ENCODE results near the gene C15orf40.

C15orf40 gene

GRCh38 chr15:82950746-82951370 lies 60.6 kb downstream of the C15orf40 start:
- H3K4me1 ChIP-seq (ENCODE audit: control insufficient read depth, insufficient read depth, low read depth, low read length) = peaks cover 10% of the 10 kb centered on the region
- no peak overlapping the region for H2BK12ac ChIP-seq (ENCODE audit: low read length in 2 of 2)
- no peak overlapping the region for H3K4me3 ChIP-seq (ENCODE audit: insufficient read depth in 1 of 2, low read depth in 1 of 2, low read length in 2 of 2)
- H3K9ac ChIP-seq (ENCODE audit: low read length) = no peak overlapping the region
- no peaks in the 10 kb centered on the region for H3K79me1 ChIP-seq (replicated peaks; ENCODE audit: low read length, poor library complexity, severe bottlenecking)
- H3K18ac ChIP-seq (ENCODE audit: low read depth in 1 of 2, low read length in 2 of 2) = no peak overlapping the region
- WGBS = 93% methylated on average over 5 of the region's 6 CpGs
- no peak overlapping the region for H2AK5ac ChIP-seq (ENCODE audit: low read length, severe bottlenecking)
- H2BK120ac ChIP-seq (ENCODE audit: low read depth, low read length) = no peak overlapping the region
- no peak overlapping the region for H4K91ac ChIP-seq (ENCODE audit: low read length)
- no peak for DNase-seq
- H3K9me3 ChIP-seq (ENCODE audit: control insufficient read depth, low read length) = no peaks in the 10 kb centered on the region
- no peak overlapping the region for H3K27ac ChIP-seq (ENCODE audit: low read length, poor library complexity, severe bottlenecking)
- peaks cover 33 to 39% of the 10 kb centered on the region in 2 experiments for H3K27me3 ChIP-seq (ENCODE audit: control insufficient read depth in 1 of 2, insufficient read depth in 1 of 2, low read length in 2 of 2)
- H3K4me2 ChIP-seq (ENCODE audit: low read length, poor library complexity, severe bottlenecking) = no peak overlapping the region
- H2AFZ ChIP-seq (ENCODE audit: low read depth, low read length) = no peak overlapping the region
- H2BK5ac ChIP-seq (ENCODE audit: low read depth, low read length, poor library complexity, severe bottlenecking) = no peak overlapping the region
- H3K23ac ChIP-seq (ENCODE audit: low read length in 2 of 2) = no peak overlapping the region
- H3K14ac ChIP-seq (ENCODE audit: low read length in 2 of 2) = no peak overlapping the region
- no peaks in the 10 kb centered on the region for H3K36me3 ChIP-seq (ENCODE audit: control insufficient read depth in 1 of 2, insufficient read depth in 2 of 2, low read depth in 1 of 2, low read length in 2 of 2)
- H4K8ac ChIP-seq (ENCODE audit: low read length) = no peak overlapping the region
- H2BK15ac ChIP-seq (ENCODE audit: low read depth, poor library complexity, severe bottlenecking) = no peak overlapping the region
- H3K4ac ChIP-seq (ENCODE audit: low read depth in 1 of 2, low read length in 2 of 2) = no peak overlapping the region

GRCh38 chr15:82950295-82950694 lies 61.1 kb downstream of the C15orf40 start:
- Histone ChIP-seq H2BK12ac (ENCODE audit: low read length in 2 of 2) (no peak overlapping the region), H3K79me1 (replicated peaks; ENCODE audit: low read length, poor library complexity, severe bottlenecking) (no peaks in the 10 kb centered on the region), H4K91ac (ENCODE audit: low read length) (no peak overlapping the region), H3K9ac (ENCODE audit: low read length) (no peak overlapping the region), H3K27ac (ENCODE audit: low read length, poor library complexity, severe bottlenecking) (no peak overlapping the region), H3K4me3 (ENCODE audit: insufficient read depth in 1 of 2, low read depth in 1 of 2, low read length in 2 of 2) (no peak overlapping the region), H3K36me3 (ENCODE audit: control insufficient read depth in 1 of 2, insufficient read depth in 2 of 2, low read depth in 1 of 2, low read length in 2 of 2) (no peaks in the 10 kb centered on the region), H3K14ac (ENCODE audit: low read length in 2 of 2) (no peak overlapping the region), H3K27me3 (ENCODE audit: control insufficient read depth in 1 of 2, insufficient read depth in 1 of 2, low read length in 2 of 2) (peaks cover 33 to 39% of the 10 kb centered on the region in 2 experiments), H2BK15ac (ENCODE audit: low read depth, poor library complexity, severe bottlenecking) (no peak overlapping the region), H2BK5ac (ENCODE audit: low read depth, low read length, poor library complexity, severe bottlenecking) (no peak overlapping the region), H2AK5ac (ENCODE audit: low read length, severe bottlenecking) (no peak overlapping the region), H2BK120ac (ENCODE audit: low read depth, low read length) (no peak overlapping the region), H3K23ac (ENCODE audit: low read length in 2 of 2) (no peak overlapping the region), H3K4ac (ENCODE audit: low read depth in 1 of 2, low read length in 2 of 2) (no peak overlapping the region), H3K18ac (ENCODE audit: low read depth in 1 of 2, low read length in 2 of 2) (no peak overlapping the region), H2AFZ (ENCODE audit: low read depth, low read length) (no peak overlapping the region), H3K4me1 (ENCODE audit: control insufficient read depth, insufficient read depth, low read depth, low read length) (peaks cover 10% of the 10 kb centered on the region), H4K8ac (ENCODE audit: low read length) (no peak overlapping the region), H3K4me2 (ENCODE audit: low read length, poor library complexity, severe bottlenecking) (no peak overlapping the region), H3K9me3 (ENCODE audit: control insufficient read depth, low read length) (no peaks in the 10 kb centered on the region)
- 79% methylated on average over 3 of the region's 5 CpGs for WGBS
- DNase-seq = no peak

GRCh38 chr15:82946155-82946701 lies 65.2 kb downstream of the C15orf40 start:
- no peak overlapping the region for H2BK15ac ChIP-seq (ENCODE audit: low read depth, poor library complexity, severe bottlenecking)
- H3K79me1 ChIP-seq (replicated peaks; ENCODE audit: low read length, poor library complexity, severe bottlenecking) = no peaks in the 10 kb centered on the region
- no peak overlapping the region for H3K23ac ChIP-seq (ENCODE audit: low read length in 2 of 2)
- H2BK120ac ChIP-seq (ENCODE audit: low read depth, low read length) = no peak overlapping the region
- no peak overlapping the region for H2BK5ac ChIP-seq (ENCODE audit: low read depth, low read length, poor library complexity, severe bottlenecking)
- H3K4ac ChIP-seq (ENCODE audit: low read depth in 1 of 2, low read length in 2 of 2) = no peak overlapping the region
- H3K4me1 ChIP-seq (ENCODE audit: control insufficient read depth, insufficient read depth, low read depth, low read length) = peaks cover 2% of the 10 kb centered on the region
- 87% methylated on average over 8 of the region's 8 CpGs for WGBS
- no peak overlapping the region for H3K18ac ChIP-seq (ENCODE audit: low read depth in 1 of 2, low read length in 2 of 2)
- H4K8ac ChIP-seq (ENCODE audit: low read length) = no peak overlapping the region
- H2AK5ac ChIP-seq (ENCODE audit: low read length, severe bottlenecking) = no peak overlapping the region
- no peak overlapping the region for H4K91ac ChIP-seq (ENCODE audit: low read length)
- H3K9ac ChIP-seq (ENCODE audit: low read length) = no peak overlapping the region
- no peak overlapping the region for H3K27ac ChIP-seq (ENCODE audit: low read length, poor library complexity, severe bottlenecking)
- no peak overlapping the region for H3K4me2 ChIP-seq (ENCODE audit: low read length, poor library complexity, severe bottlenecking)
- no peak overlapping the region for H2AFZ ChIP-seq (ENCODE audit: low read depth, low read length)
- no peaks in the 10 kb centered on the region for H3K36me3 ChIP-seq (ENCODE audit: control insufficient read depth in 1 of 2, insufficient read depth in 2 of 2, low read depth in 1 of 2, low read length in 2 of 2)
- H3K14ac ChIP-seq (ENCODE audit: low read length in 2 of 2) = no peak overlapping the region
- no peak for DNase-seq
- no peak overlapping the region for H2BK12ac ChIP-seq (ENCODE audit: low read length in 2 of 2)
- H3K4me3 ChIP-seq (ENCODE audit: insufficient read depth in 1 of 2, low read depth in 1 of 2, low read length in 2 of 2) = no peak overlapping the region
- no peaks in the 10 kb centered on the region for H3K9me3 ChIP-seq (ENCODE audit: control insufficient read depth, low read length)
- peaks cover 24 to 40% of the 10 kb centered on the region in 2 experiments for H3K27me3 ChIP-seq (ENCODE audit: control insufficient read depth in 1 of 2, insufficient read depth in 1 of 2, low read length in 2 of 2)

- Histone ChIP-seq H2BK15ac (ENCODE audit: low read depth, poor library complexity, severe bottlenecking) (no peak overlapping the region), H2AK5ac (ENCODE audit: low read length, severe bottlenecking) (no peak overlapping the region), H3K4me1 (ENCODE audit: control insufficient read depth, insufficient read depth, low read depth, low read length) (no peaks in the 10 kb centered on the region), H4K8ac (ENCODE audit: low read length) (no peak overlapping the region), H3K4me2 (ENCODE audit: low read length, poor library complexity, severe bottlenecking) (no peak overlapping the region), H2BK5ac (ENCODE audit: low read depth, low read length, poor library complexity, severe bottlenecking) (no peak overlapping the region), H3K23ac (ENCODE audit: low read length in 2 of 2) (no peak overlapping the region), H2AFZ (ENCODE audit: low read depth, low read length) (no peak overlapping the region), H3K4ac (ENCODE audit: low read depth in 1 of 2, low read length in 2 of 2) (no peak overlapping the region), H3K9ac (ENCODE audit: low read length) (no peak overlapping the region), H2BK12ac (ENCODE audit: low read length in 2 of 2) (no peak overlapping the region), H3K4me3 (ENCODE audit: insufficient read depth in 1 of 2, low read depth in 1 of 2, low read length in 2 of 2) (no peak overlapping the region), H3K9me3 (ENCODE audit: control insufficient read depth, low read length) (no peaks in the 10 kb centered on the region), H2BK120ac (ENCODE audit: low read depth, low read length) (no peak overlapping the region), H3K18ac (ENCODE audit: low read depth in 1 of 2, low read length in 2 of 2) (no peak overlapping the region), H3K14ac (ENCODE audit: low read length in 2 of 2) (no peak overlapping the region), H3K27ac (ENCODE audit: low read length, poor library complexity, severe bottlenecking) (no peak overlapping the region), H3K27me3 (ENCODE audit: control insufficient read depth in 1 of 2, insufficient read depth in 1 of 2, low read length in 2 of 2) (peaks cover 20 to 33% of the 10 kb centered on the region in 2 experiments), H4K91ac (ENCODE audit: low read length) (no peak overlapping the region), H3K36me3 (ENCODE audit: control insufficient read depth in 1 of 2, insufficient read depth in 2 of 2, low read depth in 1 of 2, low read length in 2 of 2) (no peaks in the 10 kb centered on the region), H3K79me1 (replicated peaks; ENCODE audit: low read length, poor library complexity, severe bottlenecking) (no peaks in the 10 kb centered on the region)
- no peak for DNase-seq
- WGBS = 100% methylated on average over 4 of the region's 5 CpGs
Measured at GRCh38 chr15:82945326-82945725, 66.1 kb downstream of the C15orf40 start.
